Measurements from ENCODE around the gene CACNG4. TPM values are rescaled to one million over a fixed set of nuclear protein-coding genes. Genes with fewer than 3 reads are reported as not detected.

CACNG4 gene
- total and polyA plus RNA-seq, 4 experiments from 2014 or later = not detected

DNA sequence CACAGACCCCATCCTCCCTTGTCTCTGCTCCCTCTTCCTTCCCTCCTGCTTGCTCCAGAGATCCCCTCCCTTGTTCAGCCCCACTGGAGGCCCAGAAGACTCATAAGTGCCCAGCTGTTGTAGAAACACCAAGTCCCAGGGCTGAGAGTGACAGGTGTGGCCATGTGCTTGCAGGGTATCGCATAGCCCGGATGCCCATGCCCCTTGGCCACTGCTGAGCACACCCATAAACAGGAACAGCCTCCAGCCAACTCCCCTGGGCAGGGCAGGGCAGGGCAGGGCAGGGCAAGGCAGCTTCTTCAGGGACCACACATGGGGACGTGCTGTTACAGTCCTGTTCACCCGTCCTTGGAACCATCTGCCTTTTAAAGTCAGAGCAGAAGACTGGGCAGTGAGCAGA lies 81.9 kb downstream of the CACNG4 start:
- Histone ChIP-seq H3K27ac (ENCODE audit: low read depth, low read length) (no peak overlapping the region), H3K4me3 (ENCODE audit: low read length in 2 of 2) (no peak overlapping the region), H3K4me1 (ENCODE audit: insufficient read depth, low read length) (no peaks in the 10 kb centered on the region), H3K9me3 (ENCODE audit: control insufficient read depth in 1 of 2, low read length in 2 of 2) (peaks cover 0 to 17% of the 10 kb centered on the region in 2 donors), H3K27me3 (ENCODE audit: insufficient read depth, low read length) (no peaks in the 10 kb centered on the region), H3K36me3 (ENCODE audit: insufficient read depth, low read length) (no peaks in the 10 kb centered on the region)
- POLR2A ChIA-PET (ENCODE audit: partially characterized antibody) = no interaction called here
- no peak overlapping the region for H3K4me3 Mint-ChIP-seq
- no peaks in the 10 kb centered on the region for H3K4me1 Mint-ChIP-seq
- H3K27ac Mint-ChIP-seq = no peak overlapping the region
- H3K27me3 Mint-ChIP-seq = no peaks in the 10 kb centered on the region
- peaks cover 4 to 6% of the 10 kb centered on the region in 2 donors for H3K36me3 Mint-ChIP-seq
- CTCF ChIA-PET (ENCODE audit: partially characterized antibody) = no interaction called here
- peaks cover 0 to 32% (median 26%) of the 10 kb centered on the region in 8 donors for H3K9me3 Mint-ChIP-seq
- DNase-seq = no peak
- intact Hi-C loops (cut with micrococcal nuclease) = no loop called here

DNA sequence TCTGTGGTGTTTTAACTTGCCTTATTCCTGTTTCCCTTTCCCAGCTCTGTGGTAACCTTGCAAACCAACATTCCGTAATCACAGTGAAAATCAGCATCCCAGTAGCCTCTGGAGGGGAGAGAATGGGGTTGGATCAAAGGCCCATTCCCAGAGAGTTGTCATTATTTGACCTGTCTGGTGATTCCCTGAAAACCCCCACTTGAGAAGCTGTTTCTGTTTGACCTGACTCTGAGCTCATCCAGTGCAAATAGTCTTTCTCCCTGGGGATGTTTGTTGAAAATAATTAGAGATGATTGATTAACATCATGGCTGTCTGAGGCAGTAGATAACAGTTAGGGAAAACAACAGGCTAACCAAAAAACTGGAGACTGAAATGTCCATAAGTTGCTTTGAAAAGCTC lies 82.9 kb downstream of the CACNG4 start:
- CTCF ChIA-PET (ENCODE audit: partially characterized antibody) = interaction anchor here (1.6 kb wide), 1 partner anchor 35 kb away, joined by 3 read pairs; no protein-coding TSS in a partner anchor
- intact Hi-C loops (cut with micrococcal nuclease) = no loop called here
- H3K27me3 ChIP-seq (ENCODE audit: insufficient read depth, low read length) = no peaks in the 10 kb centered on the region

DNA sequence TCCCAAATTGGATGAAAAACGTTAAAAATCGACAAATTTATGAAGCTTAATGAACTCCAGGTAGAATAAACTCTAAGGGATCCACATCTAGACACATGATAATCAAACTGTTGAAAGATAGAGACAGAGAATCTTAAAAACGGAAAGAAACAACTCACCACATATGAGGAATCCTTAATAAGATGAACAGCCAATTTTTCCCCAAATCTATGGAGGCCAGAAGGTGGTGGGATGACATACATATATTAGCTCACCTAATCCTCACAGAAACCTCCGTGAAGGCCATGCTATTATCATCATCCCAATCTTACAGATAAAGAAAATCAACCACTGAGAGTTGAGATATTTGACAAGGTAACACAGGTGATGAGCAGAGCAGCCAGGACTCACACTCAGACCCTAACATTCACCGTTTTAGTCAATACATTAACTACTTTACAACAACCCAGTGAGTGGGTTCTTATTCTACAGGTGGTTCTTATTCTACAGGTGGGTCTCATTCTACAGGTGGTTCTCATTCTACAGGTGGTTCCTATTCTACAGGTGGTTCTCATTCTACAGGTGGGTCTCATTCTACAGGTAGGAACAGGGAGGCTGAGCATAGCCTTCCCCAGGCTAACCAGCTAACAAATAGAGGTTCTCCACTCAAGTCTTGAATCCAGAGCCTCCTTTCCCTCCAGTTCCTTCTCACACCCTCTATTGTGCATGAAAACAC lies 84.7 kb downstream of the CACNG4 start:
- H3K36me3 Mint-ChIP-seq = peaks cover 4 to 6% of the 10 kb centered on the region in 2 donors
- H3K27me3 ChIP-seq (ENCODE audit: insufficient read depth, low read length) = no peaks in the 10 kb centered on the region
- no peaks in the 10 kb centered on the region for H3K27me3 Mint-ChIP-seq
- no peaks in the 10 kb centered on the region for H3K4me1 Mint-ChIP-seq
- no peak overlapping the region for H3K27ac ChIP-seq (ENCODE audit: low read depth, low read length)
- DNase-seq = no peak
- intact Hi-C loops (cut with micrococcal nuclease) = no loop called here
- no peak overlapping the region for H3K4me3 Mint-ChIP-seq
- no peaks in the 10 kb centered on the region for H3K4me1 ChIP-seq (ENCODE audit: insufficient read depth, low read length)
- H3K4me3 ChIP-seq (ENCODE audit: low read length in 2 of 2) = no peak overlapping the region
- H3K27ac Mint-ChIP-seq = no peak overlapping the region
- ChIA-PET CTCF (ENCODE audit: partially characterized antibody) (interaction anchor here (1.6 kb wide), 1 partner anchor 33 kb away, joined by 3 read pairs; no protein-coding TSS in a partner anchor), POLR2A (ENCODE audit: partially characterized antibody) (no interaction called here)
- H3K9me3 Mint-ChIP-seq = peaks cover 0 to 32% (median 26%) of the 10 kb centered on the region in 8 donors
- peaks cover 0 to 17% of the 10 kb centered on the region in 2 donors for H3K9me3 ChIP-seq (ENCODE audit: control insufficient read depth in 1 of 2, low read length in 2 of 2)
- no peaks in the 10 kb centered on the region for H3K36me3 ChIP-seq (ENCODE audit: insufficient read depth, low read length)

More for the DNA sequence above, 82.9 kb downstream of the CACNG4 start:
- Mint-ChIP-seq H3K36me3 (peaks cover 4 to 6% of the 10 kb centered on the region in 2 donors), H3K9me3 (peaks cover 0 to 32% (median 26%) of the 10 kb centered on the region in 8 donors), H3K4me1 (no peaks in the 10 kb centered on the region), H3K27me3 (no peaks in the 10 kb centered on the region), H3K4me3 (no peak overlapping the region), H3K27ac (no peak overlapping the region)
- no peak overlapping the region for H3K27ac ChIP-seq (ENCODE audit: low read depth, low read length)
- no peak overlapping the region for H3K4me3 ChIP-seq (ENCODE audit: low read length in 2 of 2)
- H3K9me3 ChIP-seq (ENCODE audit: control insufficient read depth in 1 of 2, low read length in 2 of 2) = peaks cover 0 to 17% of the 10 kb centered on the region in 2 donors
- no peak for DNase-seq
- H3K36me3 ChIP-seq (ENCODE audit: insufficient read depth, low read length) = no peaks in the 10 kb centered on the region
- H3K4me1 ChIP-seq (ENCODE audit: insufficient read depth, low read length) = no peaks in the 10 kb centered on the region
- POLR2A ChIA-PET (ENCODE audit: partially characterized antibody) = no interaction called here

DNA sequence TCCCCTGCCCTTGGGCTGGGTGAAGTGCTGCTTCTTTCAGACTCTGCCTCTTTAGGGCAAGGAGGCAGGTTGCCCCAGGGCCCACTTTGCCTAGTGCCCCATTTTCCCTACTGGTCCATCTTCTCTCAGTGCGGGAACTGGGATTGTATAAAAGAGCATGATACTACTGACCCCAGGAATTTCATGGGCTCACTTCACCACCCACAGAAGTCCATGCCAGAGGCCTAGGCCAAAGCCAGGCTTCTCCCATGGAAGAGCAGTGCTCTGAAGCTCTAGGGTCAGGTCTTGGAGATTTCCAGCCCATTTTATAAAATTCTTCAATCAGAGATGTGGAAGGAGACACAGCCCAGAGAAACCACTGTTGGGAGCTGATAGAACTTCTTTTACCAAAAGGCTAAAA lies 85.6 kb downstream of the CACNG4 start:
- ChIA-PET CTCF (ENCODE audit: partially characterized antibody) (no interaction called here), POLR2A (ENCODE audit: partially characterized antibody) (no interaction called here)
- Mint-ChIP-seq H3K4me1 (no peaks in the 10 kb centered on the region), H3K27me3 (no peaks in the 10 kb centered on the region), H3K4me3 (no peak overlapping the region), H3K9me3 (peaks cover 0 to 32% (median 26%) of the 10 kb centered on the region in 8 donors), H3K36me3 (peaks cover 4 to 6% of the 10 kb centered on the region in 2 donors), H3K27ac (no peak overlapping the region)
- no peaks in the 10 kb centered on the region for H3K27me3 ChIP-seq (ENCODE audit: insufficient read depth, low read length)
- intact Hi-C loops (cut with micrococcal nuclease) = no loop called here
- DNase-seq = no peak
- H3K4me3 ChIP-seq (ENCODE audit: low read length in 2 of 2) = no peak overlapping the region
- H3K4me1 ChIP-seq (ENCODE audit: insufficient read depth, low read length) = no peaks in the 10 kb centered on the region
- no peaks in the 10 kb centered on the region for H3K36me3 ChIP-seq (ENCODE audit: insufficient read depth, low read length)
- H3K27ac ChIP-seq (ENCODE audit: low read depth, low read length) = no peak overlapping the region
- peaks cover 0 to 17% of the 10 kb centered on the region in 2 donors for H3K9me3 ChIP-seq (ENCODE audit: control insufficient read depth in 1 of 2, low read length in 2 of 2)

DNA sequence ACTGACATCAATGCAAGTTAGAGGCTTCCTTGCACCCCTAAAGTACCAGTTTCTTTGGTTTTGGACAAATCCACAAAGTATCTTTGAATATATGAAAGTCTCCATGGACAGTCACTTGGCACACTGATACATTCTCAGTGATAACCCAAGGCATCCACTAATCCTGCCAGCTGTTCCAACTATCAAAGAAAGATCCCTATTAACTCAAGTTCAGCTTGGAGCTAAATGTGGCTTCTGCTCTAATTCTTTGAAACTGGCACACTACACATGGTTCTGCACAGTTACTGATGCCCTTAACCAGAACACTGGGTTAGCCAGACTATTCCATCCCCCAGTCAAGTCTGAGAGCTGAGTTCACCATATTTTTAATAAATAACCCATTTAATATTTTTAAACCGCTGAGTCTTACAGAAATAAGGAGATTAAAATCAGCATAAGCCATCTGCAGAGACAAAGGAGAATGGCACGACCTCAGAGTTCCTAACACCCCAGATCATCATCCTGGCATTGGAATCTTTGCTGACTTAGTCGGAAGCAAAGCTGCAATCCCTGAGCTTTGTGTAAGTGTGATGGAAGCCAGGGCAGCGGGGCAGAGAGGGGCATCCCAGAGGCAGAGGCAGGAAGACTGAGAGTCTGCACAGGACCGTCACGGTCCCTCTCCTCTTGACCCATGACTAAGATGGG lies 86.1 kb downstream of the CACNG4 start:
- peak overlapping the region in 1 of 7 donors; percentile 29 for H3K27ac Mint-ChIP-seq
- no peak for DNase-seq
- Histone ChIP-seq H3K4me3 (ENCODE audit: low read length in 2 of 2) (no peak overlapping the region), H3K9me3 (ENCODE audit: control insufficient read depth in 1 of 2, low read length in 2 of 2) (peaks cover 0 to 17% of the 10 kb centered on the region in 2 donors), H3K27ac (ENCODE audit: low read depth, low read length) (no peak overlapping the region), H3K27me3 (ENCODE audit: insufficient read depth, low read length) (no peaks in the 10 kb centered on the region), H3K36me3 (ENCODE audit: insufficient read depth, low read length) (no peaks in the 10 kb centered on the region), H3K4me1 (ENCODE audit: insufficient read depth, low read length) (no peaks in the 10 kb centered on the region)
- intact Hi-C loops (cut with micrococcal nuclease) = no loop called here
- H3K27me3 Mint-ChIP-seq = no peaks in the 10 kb centered on the region
- H3K4me1 Mint-ChIP-seq = no peaks in the 10 kb centered on the region
- POLR2A ChIA-PET (ENCODE audit: partially characterized antibody) = no interaction called here
- CTCF ChIA-PET (ENCODE audit: partially characterized antibody) = no interaction called here
- peaks cover 0 to 32% (median 26%) of the 10 kb centered on the region in 8 donors for H3K9me3 Mint-ChIP-seq
- no peak overlapping the region for H3K4me3 Mint-ChIP-seq
- peaks cover 4 to 6% of the 10 kb centered on the region in 2 donors for H3K36me3 Mint-ChIP-seq

DNA sequence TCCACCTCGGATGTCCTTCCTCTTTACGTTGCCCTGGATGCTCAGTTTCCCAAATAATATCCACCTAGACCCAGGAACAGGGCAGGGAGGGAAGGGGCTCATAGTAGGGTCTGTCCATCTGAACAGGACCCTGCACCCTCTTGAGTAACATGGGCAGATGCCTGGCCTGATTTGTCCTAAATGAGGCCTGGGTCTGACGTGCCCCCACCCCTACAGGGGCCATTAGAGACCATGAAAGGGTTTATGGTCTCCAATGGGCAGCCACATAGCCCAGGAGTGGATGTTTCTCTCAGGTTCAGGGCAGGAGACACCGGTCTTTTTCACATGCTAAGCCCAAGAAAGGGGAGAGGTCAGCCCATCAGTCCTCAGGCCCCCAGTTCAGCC lies 86.6 kb downstream of the CACNG4 start:
- no peak overlapping the region for H3K27ac Mint-ChIP-seq
- no peaks in the 10 kb centered on the region for H3K27me3 ChIP-seq (ENCODE audit: insufficient read depth, low read length)
- DNase-seq = no peak
- H3K36me3 Mint-ChIP-seq = peaks cover 4 to 6% of the 10 kb centered on the region in 2 donors
- ChIA-PET CTCF (ENCODE audit: partially characterized antibody) (no interaction called here), POLR2A (ENCODE audit: partially characterized antibody) (no interaction called here)
- no peak overlapping the region for H3K4me3 ChIP-seq (ENCODE audit: low read length in 2 of 2)
- no peaks in the 10 kb centered on the region for H3K27me3 Mint-ChIP-seq
- intact Hi-C loops (cut with micrococcal nuclease) = no loop called here
- no peaks in the 10 kb centered on the region for H3K4me1 ChIP-seq (ENCODE audit: insufficient read depth, low read length)
- H3K4me1 Mint-ChIP-seq = no peaks in the 10 kb centered on the region
- H3K9me3 ChIP-seq (ENCODE audit: control insufficient read depth in 1 of 2, low read length in 2 of 2) = peaks cover 0 to 17% of the 10 kb centered on the region in 2 donors
- no peak overlapping the region for H3K4me3 Mint-ChIP-seq
- peaks cover 0 to 32% (median 26%) of the 10 kb centered on the region in 8 donors for H3K9me3 Mint-ChIP-seq
- no peak overlapping the region for H3K27ac ChIP-seq (ENCODE audit: low read depth, low read length)
- no peaks in the 10 kb centered on the region for H3K36me3 ChIP-seq (ENCODE audit: insufficient read depth, low read length)

DNA sequence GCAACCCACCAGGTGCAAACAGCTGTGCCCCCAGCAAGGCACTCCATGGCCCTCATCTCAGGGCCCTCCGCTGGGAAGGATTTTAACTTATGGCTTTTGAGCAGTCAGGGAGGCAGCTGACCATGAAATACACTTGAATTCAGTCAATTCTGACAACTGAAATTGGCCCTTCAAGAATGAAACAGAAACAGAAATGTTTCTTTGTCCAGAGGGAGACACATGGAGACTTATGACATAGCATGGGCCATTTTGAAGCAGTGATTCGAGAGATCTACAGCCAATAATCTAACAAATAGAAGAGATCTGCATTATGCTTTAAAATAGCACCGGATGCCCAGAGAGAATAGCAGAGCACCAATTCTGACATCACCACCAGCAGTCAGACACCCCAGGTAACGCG lies 87.3 kb downstream of the CACNG4 start:
- H3K36me3 Mint-ChIP-seq = peaks cover 4 to 6% of the 10 kb centered on the region in 2 donors
- H3K27ac Mint-ChIP-seq = no peak overlapping the region
- DNase-seq = no peak
- ChIA-PET CTCF (ENCODE audit: partially characterized antibody) (no interaction called here), POLR2A (ENCODE audit: partially characterized antibody) (no interaction called here)
- peaks cover 0 to 17% of the 10 kb centered on the region in 2 donors for H3K9me3 ChIP-seq (ENCODE audit: control insufficient read depth in 1 of 2, low read length in 2 of 2)
- no peaks in the 10 kb centered on the region for H3K27me3 Mint-ChIP-seq
- H3K27ac ChIP-seq (ENCODE audit: low read depth, low read length) = no peak overlapping the region
- no peaks in the 10 kb centered on the region for H3K36me3 ChIP-seq (ENCODE audit: insufficient read depth, low read length)
- peaks cover 0 to 29% (median 25%) of the 10 kb centered on the region in 8 donors for H3K9me3 Mint-ChIP-seq
- H3K4me3 ChIP-seq (ENCODE audit: low read length in 2 of 2) = no peak overlapping the region
- no peaks in the 10 kb centered on the region for H3K4me1 Mint-ChIP-seq
- no peaks in the 10 kb centered on the region for H3K4me1 ChIP-seq (ENCODE audit: insufficient read depth, low read length)
- H3K27me3 ChIP-seq (ENCODE audit: insufficient read depth, low read length) = no peaks in the 10 kb centered on the region
- no peak overlapping the region for H3K4me3 Mint-ChIP-seq
- intact Hi-C loops (cut with micrococcal nuclease) = no loop called here

Measured in CD4-positive, alpha-beta memory T cell (primary cell).